SU-DHL-6 (cell line): ENCODE measurements around the gene SLCO1A2.

ENCODE experiments used
- H2AFZ ChIP-seq: fragments of 200-600 bp; sonication (generic); 2 replicates; pipeline ENCODE4 v1.6.1; 2014; ENCODE audit warnings: low read depth, mild to moderate bottlenecking, moderate library complexity, mixed read lengths, antibody characterized with exemption, low read length; ENCODE audit not compliant: severe bottlenecking
- H3F3A ChIP-seq: fragments of 200-600 bp; shearing (Covaris generic); 2 replicates; pipeline ENCODE4 v1.6.0; 2016; ENCODE audit warnings: antibody characterized with exemption, mild to moderate bottlenecking; ENCODE audit not compliant: insufficient read depth
- H3K27ac ChIP-seq: fragments of 200-600 bp; sonication (generic); 2 replicates; pipeline ENCODE4 v1.5.1; 2016; ENCODE audit warnings: low read depth, mild to moderate bottlenecking, low read length, moderate library complexity, mixed read lengths
- H3K27me3 ChIP-seq: fragments of 200-600 bp; sonication (generic), shearing (Covaris generic); 2 replicates; pipeline ENCODE4 v1.6.0; 2014; ENCODE audit warnings: mild to moderate bottlenecking, low read length
- H3K36me3 ChIP-seq: fragments of 200-600 bp; sonication (generic); 2 replicates; pipeline ENCODE4 v1.6.1; 2014; ENCODE audit warnings: mild to moderate bottlenecking, low read length, mixed read lengths
- H3K4me2 ChIP-seq: fragments of 300-600, 200-600 bp; shearing (Covaris generic), sonication (generic); 2 replicates; pipeline ENCODE4 v1.6.0; 2014; ENCODE audit warnings: low read length, low read depth, mild to moderate bottlenecking; ENCODE audit not compliant: poor library complexity, severe bottlenecking
- H3K4me3 ChIP-seq: fragments of 200-600 bp; sonication (generic); 2 replicates; pipeline ENCODE4 v1.5.1; 2014; ENCODE audit warnings: antibody characterized with exemption, low read length, mild to moderate bottlenecking, mixed read lengths; ENCODE audit not compliant: insufficient read depth, poor library complexity, severe bottlenecking
- H3K79me2 ChIP-seq: fragments of 200-600 bp; sonication (generic); 2 replicates; pipeline ENCODE4 v1.6.1; 2014; ENCODE audit warnings: mild to moderate bottlenecking, low read length, moderate library complexity; ENCODE audit not compliant: insufficient read depth
- H3K9ac ChIP-seq: fragments of 200-600 bp; sonication (generic); 2 replicates; pipeline ENCODE4 v1.7.0; 2014; ENCODE audit warnings: mild to moderate bottlenecking, low read length
- H3K9me2 ChIP-seq: fragments of 200-600 bp; sonication (generic); replicated peaks from 2 replicates; pipeline ENCODE4 v1.6.1; 2014; ENCODE audit warnings: low read length; ENCODE audit not compliant: insufficient read depth
- H3K9me3 ChIP-seq: fragments of 200-600 bp; sonication (generic); 2 replicates; pipeline ENCODE4 v1.6.1; 2014; ENCODE audit warnings: low read length, mixed read lengths; ENCODE audit not compliant: insufficient read depth
- H4K20me1 ChIP-seq: fragments of 200-600 bp; sonication (generic); 2 replicates; pipeline ENCODE4 v1.6.1; 2014; ENCODE audit warnings: low read depth, mild to moderate bottlenecking, antibody characterized with exemption, low read length, moderate library complexity, mixed read lengths
- EZH2phosphoT487 ChIP-seq: fragments of 200-600 bp; sonication (generic), shearing (Covaris generic); conservative IDR thresholded peaks from 2 replicates; pipeline ENCODE4 v1.6.1; 2018; ENCODE audit warnings: mild to moderate bottlenecking, antibody characterized with exemption, low read length, moderate library complexity, mixed read lengths
- TF ChIP-seq, protein P1 (sequence below): fragments of 200-600 bp; sonication (generic); IDR thresholded peaks from one replicate; pipeline ENCODE4 v1.5.1; 2017; ENCODE audit warnings: antibody characterized with exemption, mild to moderate bottlenecking, low read length, moderate library complexity; ENCODE audit not compliant: insufficient read depth, poor library complexity, severe bottlenecking

The SLCO1A2 gene

DNA sequence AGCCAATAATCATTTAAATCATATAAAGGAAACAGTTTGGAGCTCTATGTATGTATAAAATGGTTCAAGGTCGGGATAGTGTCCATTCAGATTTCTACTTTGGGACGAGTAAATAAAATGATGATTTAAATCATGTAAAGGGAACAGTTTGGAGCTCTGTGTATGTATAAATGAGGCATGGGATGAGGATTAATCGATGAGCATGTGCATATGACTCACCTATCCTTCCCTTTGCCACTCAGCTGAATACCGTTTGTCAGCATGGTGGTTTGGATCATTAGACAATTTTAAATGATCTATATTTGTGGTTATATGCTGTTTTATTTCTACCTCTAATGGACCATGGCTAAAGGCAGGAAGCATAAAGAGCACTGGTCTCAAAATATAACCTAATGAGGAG, 7.1 kb upstream of the SLCO1A2 start:
- Histone ChIP-seq H3K27ac (no peak overlapping the region), H3K9ac (no peak overlapping the region), H3K79me2 (no peaks in the 10 kb centered on the region), H3K4me3 (no peak overlapping the region), H3K4me2 (no peak overlapping the region), H2AFZ (no peak overlapping the region), H3K36me3 (no peaks in the 10 kb centered on the region), H3F3A (no peaks in the 10 kb centered on the region), H3K27me3 (no peaks in the 10 kb centered on the region), H3K9me2 (no peaks in the 10 kb centered on the region), H3K9me3 (no peaks in the 10 kb centered on the region), H4K20me1 (no peaks in the 10 kb centered on the region)
- TF ChIP-seq EZH2phosphoT487, result no peak
- TF ChIP-seq, protein P1, sequence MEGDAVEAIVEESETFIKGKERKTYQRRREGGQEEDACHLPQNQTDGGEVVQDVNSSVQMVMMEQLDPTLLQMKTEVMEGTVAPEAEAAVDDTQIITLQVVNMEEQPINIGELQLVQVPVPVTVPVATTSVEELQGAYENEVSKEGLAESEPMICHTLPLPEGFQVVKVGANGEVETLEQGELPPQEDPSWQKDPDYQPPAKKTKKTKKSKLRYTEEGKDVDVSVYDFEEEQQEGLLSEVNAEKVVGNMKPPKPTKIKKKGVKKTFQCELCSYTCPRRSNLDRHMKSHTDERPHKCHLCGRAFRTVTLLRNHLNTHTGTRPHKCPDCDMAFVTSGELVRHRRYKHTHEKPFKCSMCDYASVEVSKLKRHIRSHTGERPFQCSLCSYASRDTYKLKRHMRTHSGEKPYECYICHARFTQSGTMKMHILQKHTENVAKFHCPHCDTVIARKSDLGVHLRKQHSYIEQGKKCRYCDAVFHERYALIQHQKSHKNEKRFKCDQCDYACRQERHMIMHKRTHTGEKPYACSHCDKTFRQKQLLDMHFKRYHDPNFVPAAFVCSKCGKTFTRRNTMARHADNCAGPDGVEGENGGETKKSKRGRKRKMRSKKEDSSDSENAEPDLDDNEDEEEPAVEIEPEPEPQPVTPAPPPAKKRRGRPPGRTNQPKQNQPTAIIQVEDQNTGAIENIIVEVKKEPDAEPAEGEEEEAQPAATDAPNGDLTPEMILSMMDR, result no peak

DNA sequence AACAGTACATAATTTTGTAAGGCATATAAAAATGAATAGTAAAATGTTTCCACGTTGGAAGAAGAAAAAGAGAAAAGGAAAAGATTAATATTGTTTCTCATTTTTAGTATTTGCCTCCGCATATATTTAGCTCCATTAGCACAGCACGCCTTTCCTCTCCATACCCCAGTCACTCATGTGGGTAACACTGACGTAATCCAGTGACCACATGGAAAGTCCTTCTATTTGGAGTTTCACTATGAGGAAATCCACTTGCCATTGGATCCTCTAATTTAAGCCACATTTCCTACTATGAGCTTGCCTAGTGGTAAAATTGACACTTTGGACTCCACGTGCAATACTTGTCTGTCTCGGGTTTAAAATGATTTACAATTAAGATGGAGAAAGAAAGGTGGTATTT, 5.7 kb upstream of the SLCO1A2 start:
- no peak overlapping the region for H3K27ac ChIP-seq
- H3K9me2 ChIP-seq, result no peaks in the 10 kb centered on the region
- H3K9ac ChIP-seq, result no peak overlapping the region
- H3K36me3 ChIP-seq, result no peaks in the 10 kb centered on the region
- no peak overlapping the region for H2AFZ ChIP-seq
- H3K4me3 ChIP-seq, result no peak overlapping the region
- H3F3A ChIP-seq, result no peaks in the 10 kb centered on the region
- TF ChIP-seq EZH2phosphoT487, result no peak
- H3K4me2 ChIP-seq, result no peak overlapping the region
- no peaks in the 10 kb centered on the region for H3K79me2 ChIP-seq
- H3K9me3 ChIP-seq, result no peaks in the 10 kb centered on the region
- H4K20me1 ChIP-seq, result no peaks in the 10 kb centered on the region
- no peaks in the 10 kb centered on the region for H3K27me3 ChIP-seq

DNA sequence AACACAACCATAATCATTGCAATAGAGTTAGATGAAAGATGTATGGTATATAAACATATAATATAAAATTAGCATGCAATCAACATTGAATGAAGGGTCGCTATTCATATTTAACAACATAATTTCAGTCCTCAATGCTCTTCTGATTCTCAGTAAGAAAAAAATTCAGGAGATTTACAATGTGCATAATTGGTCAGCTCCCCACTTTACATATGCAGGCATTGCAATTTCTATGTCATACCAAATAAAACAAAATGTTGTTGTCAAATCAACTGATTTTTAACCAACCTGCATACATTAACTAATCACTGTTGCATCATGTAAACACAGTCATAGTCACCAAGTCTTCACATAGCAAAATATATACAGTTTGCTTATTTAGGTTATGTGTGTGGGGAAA, 5.2 kb upstream of the SLCO1A2 start:
- Histone ChIP-seq H3F3A (no peaks in the 10 kb centered on the region), H3K9ac (no peak overlapping the region), H3K27ac (no peak overlapping the region), H3K79me2 (no peaks in the 10 kb centered on the region), H2AFZ (no peak overlapping the region), H3K4me2 (no peak overlapping the region), H3K36me3 (no peaks in the 10 kb centered on the region), H3K27me3 (no peaks in the 10 kb centered on the region), H3K9me3 (no peaks in the 10 kb centered on the region), H3K9me2 (no peaks in the 10 kb centered on the region; the same call in 1 of the 2 replicates), H4K20me1 (no peaks in the 10 kb centered on the region), H3K4me3 (no peak overlapping the region)
- TF ChIP-seq, protein P1, result no peak
- TF ChIP-seq EZH2phosphoT487, result no peak

DNA sequence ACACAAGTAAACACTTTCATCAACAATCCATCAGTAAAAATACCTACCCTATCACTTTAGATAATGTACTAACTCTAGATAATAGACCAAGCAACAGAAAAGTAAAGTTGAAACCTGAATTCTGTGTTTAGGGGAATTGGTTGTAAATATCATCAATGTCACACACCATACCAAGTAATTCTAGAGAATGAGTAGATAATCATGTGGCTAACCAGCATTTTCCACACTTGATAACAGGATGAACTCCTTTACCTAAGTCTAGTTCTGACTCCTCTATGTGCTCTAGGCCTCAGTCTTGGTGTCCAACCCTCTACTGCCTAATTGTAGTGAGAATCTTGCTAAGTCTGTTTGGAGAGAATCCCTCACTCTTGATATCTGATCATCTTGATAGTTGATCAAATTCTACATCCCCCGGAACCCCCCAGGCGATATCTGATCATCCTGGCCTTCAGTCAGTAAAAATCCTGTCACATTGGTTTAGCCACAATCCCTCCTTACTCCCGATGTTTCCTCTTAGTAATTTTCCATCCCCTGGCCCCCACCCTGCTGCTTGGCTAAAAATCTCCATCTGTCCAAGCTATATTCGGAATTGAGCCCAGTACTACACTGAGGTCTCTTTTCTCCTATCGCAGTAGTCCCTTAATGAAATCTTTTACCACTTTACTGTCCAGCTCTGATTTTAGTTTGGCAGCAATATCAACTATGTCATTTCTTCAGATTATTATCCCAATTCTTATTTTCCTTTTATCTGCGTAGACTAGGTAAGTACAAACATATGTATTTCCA, 3.4 kb upstream of the SLCO1A2 start:
- TF ChIP-seq, protein P1, result no peak
- no peak for TF ChIP-seq EZH2phosphoT487
- Histone ChIP-seq H3K4me2 (no peak overlapping the region), H2AFZ (no peak overlapping the region), H3K79me2 (no peaks in the 10 kb centered on the region), H3K4me3 (no peak overlapping the region), H3K9me3 (no peaks in the 10 kb centered on the region), H4K20me1 (no peaks in the 10 kb centered on the region), H3K36me3 (no peaks in the 10 kb centered on the region), H3K27me3 (no peaks in the 10 kb centered on the region), H3K27ac (no peak overlapping the region), H3K9ac (no peak overlapping the region), H3K9me2 (no peaks in the 10 kb centered on the region; the same call in 1 of the 2 replicates), H3F3A (no peaks in the 10 kb centered on the region)
